CD4-positive, alpha-beta T cell treated with Interleukin-4 for 1 hour (primary cell): ENCODE measurements around the gene TMEFF1.

ENCODE experiments used
- DNase-seq, 2 donors: peaks; one replicate each; pipeline ENCODE4 v3.0.0-alpha.2; 2020 to 2022

The TMEFF1 gene

GRCh38 chr9:100626949-100627348 lies 154.0 kb downstream of the TMEFF1 start:
- no peak for DNase-seq
